ENCODE results near the gene TNMD. TPM values are rescaled to one million over a fixed set of nuclear protein-coding genes. Genes with fewer than 3 reads are reported as not detected.
"Not testable (repeated sequence)": the region's sequence is repeated elsewhere in the genome, so short reads cannot be mapped to it uniquely, and the experiment has no call there.

TNMD gene
- total RNA-seq = not detected

DNA sequence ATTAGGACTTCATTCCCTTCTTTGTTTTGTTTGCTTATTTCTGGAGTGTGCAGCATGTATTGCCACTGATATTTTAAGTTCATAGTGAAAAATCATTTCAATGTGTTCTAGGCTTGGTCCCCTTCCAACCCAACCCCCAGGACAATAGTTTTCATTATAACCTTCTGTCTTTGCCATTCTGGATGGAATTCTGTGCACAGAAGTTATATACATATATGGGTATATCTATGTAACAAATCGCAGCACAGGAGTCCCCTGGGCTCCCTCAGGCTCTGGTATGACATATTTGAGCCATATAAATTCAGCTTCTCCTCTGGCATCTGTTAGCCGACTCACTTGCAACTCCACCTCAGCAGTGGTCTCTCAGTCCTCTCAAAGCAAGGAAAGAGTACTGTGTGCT lies at the start of gene TNMD:
Gene TNMD, plus strand, starts transcription at position 326 of the 400 bp plus-strand sequence. CDS start 83 bp downstream, outside the sequence.
- no peak for ATAC-seq (replicated peaks)
- H3K4me1 Mint-ChIP-seq = no peaks in the 10 kb centered on the region
- no peak within 1 kb of the TSS for H3K27ac Mint-ChIP-seq
- H3K9me3 Mint-ChIP-seq = no peaks in the 10 kb centered on the region
- H3K36me3 Mint-ChIP-seq (ENCODE audit: low read depth) = no peaks in the 10 kb centered on the region
- H3K27me3 Mint-ChIP-seq = peaks cover 26% of the 10 kb centered on the region
- no peak within 1 kb of the TSS for H3K4me3 Mint-ChIP-seq

GRCh38 chrX:100565534-100565933 lies 19.2 kb upstream of the TNMD start:
- ATAC-seq (replicated peaks); H3K36me3 Mint-ChIP-seq (ENCODE audit: low read depth); H3K9me3 Mint-ChIP-seq; H3K27me3 Mint-ChIP-seq; H3K27ac Mint-ChIP-seq; H3K4me3 Mint-ChIP-seq; H3K4me1 Mint-ChIP-seq: not testable (repeated sequence)

DNA sequence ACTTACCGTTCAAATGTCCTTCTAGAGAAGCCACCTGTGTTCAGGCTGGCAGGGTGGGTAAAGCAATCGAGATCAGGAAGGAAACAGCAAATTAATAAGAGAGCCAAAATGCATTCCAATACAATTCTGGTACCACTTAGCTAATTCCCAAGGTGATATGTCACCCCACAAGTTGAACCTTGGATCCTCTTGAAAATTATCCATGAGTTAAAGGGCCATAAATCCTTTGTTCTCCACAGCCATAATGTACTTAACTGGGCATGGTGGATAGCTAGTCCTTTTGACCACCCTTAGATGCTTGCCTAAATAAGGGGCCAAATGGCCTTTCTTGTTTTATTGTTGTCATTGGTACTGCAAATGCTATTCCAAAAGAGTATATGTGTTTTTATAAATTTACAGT lies 2.0 kb downstream of the TNMD start:
- Mint-ChIP-seq H3K36me3 (ENCODE audit: low read depth) (no peaks in the 10 kb centered on the region), H3K4me3 (no peak overlapping the region), H3K27me3 (peaks cover 23% of the 10 kb centered on the region), H3K4me1 (no peaks in the 10 kb centered on the region), H3K9me3 (no peaks in the 10 kb centered on the region), H3K27ac (no peak overlapping the region)
- ATAC-seq (replicated peaks) = no peak

DNA sequence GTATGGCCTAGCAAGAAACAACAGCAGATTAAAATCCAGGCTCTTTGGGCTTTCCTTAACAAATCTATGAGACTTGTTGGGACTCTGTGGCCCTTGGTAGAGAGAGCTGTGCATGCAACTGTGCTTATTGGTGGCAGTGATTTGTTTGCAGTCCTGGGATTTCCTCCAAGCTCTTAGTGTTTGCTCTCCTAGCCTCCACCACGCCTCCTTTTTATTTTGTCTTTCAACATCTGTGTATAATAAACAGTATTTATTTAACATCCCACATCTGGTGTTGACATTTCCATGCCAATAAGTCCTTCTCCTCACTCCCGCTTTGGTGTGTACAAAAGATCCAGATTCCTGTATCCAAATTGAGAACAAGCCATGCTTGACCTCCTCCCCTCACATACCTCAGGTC lies 3.1 kb downstream of the TNMD start:
- peaks cover 17% of the 10 kb centered on the region for H3K27me3 Mint-ChIP-seq

DNA sequence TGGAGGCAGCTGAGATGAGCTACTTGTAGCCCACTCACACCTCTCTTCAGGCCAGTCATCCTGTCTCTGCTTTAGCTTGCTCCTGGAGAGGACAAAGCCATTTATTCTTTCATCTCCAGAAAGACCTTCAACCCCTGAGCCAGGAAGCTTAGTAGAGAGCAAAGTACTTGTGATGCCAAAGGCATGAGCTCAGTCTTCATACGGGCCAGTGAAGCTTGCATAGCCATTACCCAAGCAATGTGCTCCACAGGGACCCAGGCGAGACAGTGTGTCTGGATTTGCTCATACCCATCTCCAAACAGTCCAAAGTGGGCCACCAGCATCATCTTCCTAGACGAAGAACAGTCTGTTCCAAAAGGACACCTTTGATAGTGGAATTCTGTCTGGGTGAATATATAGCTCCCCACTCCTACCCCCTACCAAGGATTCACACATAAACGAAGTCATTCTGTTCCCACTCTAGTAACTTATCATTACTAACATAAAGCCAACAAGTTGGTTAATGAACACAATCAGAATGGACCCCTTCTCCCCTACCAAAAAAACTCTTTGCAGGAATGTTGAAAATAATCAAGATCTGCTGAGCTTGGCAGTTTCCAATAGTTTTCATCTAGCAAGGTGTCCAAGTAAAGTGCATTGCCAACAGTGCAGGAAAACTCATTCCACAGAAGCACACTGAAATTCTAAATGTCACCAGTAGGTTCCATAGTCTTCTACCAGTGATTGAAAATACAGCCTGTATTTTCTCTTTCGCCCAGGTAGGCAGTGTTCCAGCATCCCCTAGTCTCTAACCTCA lies 6.7 kb downstream of the TNMD start:
- no peak overlapping the region for H3K27ac Mint-ChIP-seq
- no peak overlapping the region for H3K4me3 Mint-ChIP-seq

More for the DNA sequence above, 3.1 kb downstream of the TNMD start:
- no peaks in the 10 kb centered on the region for H3K9me3 Mint-ChIP-seq
- no peak overlapping the region for H3K4me3 Mint-ChIP-seq
- no peaks in the 10 kb centered on the region for H3K36me3 Mint-ChIP-seq (ENCODE audit: low read depth)
- H3K4me1 Mint-ChIP-seq = no peaks in the 10 kb centered on the region
- no peak overlapping the region for H3K27ac Mint-ChIP-seq
- ATAC-seq (replicated peaks) = no peak

GRCh38 chrX:100593126-100593525 lies 8.4 kb downstream of the TNMD start:
- H3K9me3 Mint-ChIP-seq = no peaks in the 10 kb centered on the region
- no peak for ATAC-seq (replicated peaks)
- H3K27me3 Mint-ChIP-seq = peaks cover under 1% of the 10 kb centered on the region
- no peaks in the 10 kb centered on the region for H3K4me1 Mint-ChIP-seq
- no peaks in the 10 kb centered on the region for H3K36me3 Mint-ChIP-seq (ENCODE audit: low read depth)
- no peak overlapping the region for H3K27ac Mint-ChIP-seq
- H3K4me3 Mint-ChIP-seq = no peak overlapping the region

More for the DNA sequence above, 6.7 kb downstream of the TNMD start:
- no peak for ATAC-seq (replicated peaks)
- Mint-ChIP-seq H3K9me3 (no peaks in the 10 kb centered on the region), H3K36me3 (ENCODE audit: low read depth) (no peaks in the 10 kb centered on the region), H3K4me1 (no peaks in the 10 kb centered on the region), H3K27me3 (peaks cover 4% of the 10 kb centered on the region)

DNA sequence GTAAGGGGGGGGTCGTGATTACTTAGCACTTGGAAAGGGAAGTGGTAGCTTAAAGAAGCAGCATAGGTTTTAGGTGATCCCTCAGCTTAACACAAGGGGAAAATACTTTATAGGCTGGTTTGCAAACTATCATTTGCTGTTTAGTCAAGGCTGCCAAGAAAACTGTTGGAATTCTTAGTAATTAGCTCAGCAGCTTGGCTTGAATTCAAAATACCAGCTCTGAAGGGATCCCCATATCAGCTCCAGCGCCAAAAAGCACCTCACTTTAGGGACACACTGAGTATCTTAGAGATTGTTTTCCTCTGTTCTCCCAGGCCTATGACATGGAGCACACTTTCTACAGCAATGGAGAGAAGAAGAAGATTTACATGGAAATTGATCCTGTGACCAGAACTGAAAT lies 8.8 kb downstream of the TNMD start:
- Mint-ChIP-seq H3K4me1 (no peaks in the 10 kb centered on the region), H3K36me3 (ENCODE audit: low read depth) (no peaks in the 10 kb centered on the region), H3K4me3 (no peak overlapping the region), H3K27ac (no peak overlapping the region), H3K9me3 (no peaks in the 10 kb centered on the region), H3K27me3 (no peaks in the 10 kb centered on the region)
- ATAC-seq (replicated peaks) = no peak

GRCh38 chrX:100596601-100597000 lies 11.9 kb downstream of the TNMD start:
- no peak overlapping the region for H3K4me3 Mint-ChIP-seq

DNA sequence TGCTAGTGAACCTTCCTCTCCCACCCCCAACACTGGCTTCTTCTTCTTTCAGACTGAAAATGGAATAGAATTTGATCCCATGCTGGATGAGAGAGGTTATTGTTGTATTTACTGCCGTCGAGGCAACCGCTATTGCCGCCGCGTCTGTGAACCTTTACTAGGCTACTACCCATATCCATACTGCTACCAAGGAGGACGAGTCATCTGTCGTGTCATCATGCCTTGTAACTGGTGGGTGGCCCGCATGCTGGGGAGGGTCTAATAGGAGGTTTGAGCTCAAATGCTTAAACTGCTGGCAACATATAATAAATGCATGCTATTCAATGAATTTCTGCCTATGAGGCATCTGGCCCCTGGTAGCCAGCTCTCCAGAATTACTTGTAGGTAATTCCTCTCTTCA lies 14.7 kb downstream of the TNMD start:
- Mint-ChIP-seq H3K36me3 (ENCODE audit: low read depth) (no peaks in the 10 kb centered on the region), H3K4me3 (no peak overlapping the region), H3K4me1 (no peaks in the 10 kb centered on the region), H3K9me3 (no peaks in the 10 kb centered on the region), H3K27me3 (no peaks in the 10 kb centered on the region), H3K27ac (no peak overlapping the region)
- ATAC-seq (replicated peaks) = no peak

More at GRCh38 chrX:100596601-100597000, 11.9 kb downstream of the TNMD start:
- ATAC-seq (replicated peaks) = no peak
- Mint-ChIP-seq H3K36me3 (ENCODE audit: low read depth) (no peaks in the 10 kb centered on the region), H3K9me3 (no peaks in the 10 kb centered on the region), H3K27me3 (no peaks in the 10 kb centered on the region), H3K27ac (no peak overlapping the region), H3K4me1 (no peaks in the 10 kb centered on the region)

GRCh38 chrX:100600340-100600739 lies 15.6 kb downstream of the TNMD start:
- no peaks in the 10 kb centered on the region for H3K4me1 Mint-ChIP-seq
- H3K27me3 Mint-ChIP-seq = no peaks in the 10 kb centered on the region
- H3K27ac Mint-ChIP-seq = no peak overlapping the region
- H3K9me3 Mint-ChIP-seq = no peaks in the 10 kb centered on the region
- H3K4me3 Mint-ChIP-seq = no peak overlapping the region
- no peaks in the 10 kb centered on the region for H3K36me3 Mint-ChIP-seq (ENCODE audit: low read depth)
- no peak for ATAC-seq (replicated peaks)

- Mint-ChIP-seq H3K27ac (no peak overlapping the region), H3K36me3 (ENCODE audit: low read depth) (no peaks in the 10 kb centered on the region), H3K9me3 (no peaks in the 10 kb centered on the region), H3K4me3 (no peak overlapping the region), H3K4me1 (no peaks in the 10 kb centered on the region), H3K27me3 (no peaks in the 10 kb centered on the region)
- peak; percentile 46 for ATAC-seq (replicated peaks)
These were observed 16.0 kb downstream of the TNMD start for GRCh38 chrX:100600758-100601157.

DNA sequence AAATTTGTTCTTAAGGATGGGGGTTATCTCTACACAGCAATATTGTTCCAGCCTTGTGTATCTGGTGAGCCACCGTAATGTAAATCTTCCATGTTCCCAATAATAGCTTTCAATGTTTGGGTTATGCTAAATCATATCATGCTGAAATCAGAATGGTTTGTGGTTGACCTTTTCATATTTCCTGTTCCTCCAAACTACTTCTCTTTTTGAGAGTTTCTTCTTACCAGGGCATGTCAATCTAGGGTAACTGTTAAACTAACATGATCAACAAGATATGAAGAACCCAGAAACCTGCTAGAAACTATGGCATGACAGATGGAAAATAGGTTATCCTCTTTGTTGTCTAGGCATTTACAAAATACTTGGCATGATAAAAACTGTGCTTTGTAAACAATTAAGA lies 22.0 kb downstream of the TNMD start:
- Mint-ChIP-seq H3K27me3 (no peaks in the 10 kb centered on the region), H3K36me3 (ENCODE audit: low read depth) (no peaks in the 10 kb centered on the region), H3K9me3 (no peaks in the 10 kb centered on the region), H3K27ac (no peak overlapping the region), H3K4me3 (no peak overlapping the region), H3K4me1 (no peaks in the 10 kb centered on the region)
- peak; percentile 21 for ATAC-seq (replicated peaks)

GRCh38 chrX:100609591-100609990 lies 24.9 kb downstream of the TNMD start:
- H3K27ac Mint-ChIP-seq = no peak overlapping the region
- no peaks in the 10 kb centered on the region for H3K4me1 Mint-ChIP-seq
- no peak for ATAC-seq (replicated peaks)
- no peak overlapping the region for H3K4me3 Mint-ChIP-seq
- no peaks in the 10 kb centered on the region for H3K9me3 Mint-ChIP-seq
- H3K36me3 Mint-ChIP-seq (ENCODE audit: low read depth) = no peaks in the 10 kb centered on the region
- H3K27me3 Mint-ChIP-seq = peaks cover 9% of the 10 kb centered on the region

DNA sequence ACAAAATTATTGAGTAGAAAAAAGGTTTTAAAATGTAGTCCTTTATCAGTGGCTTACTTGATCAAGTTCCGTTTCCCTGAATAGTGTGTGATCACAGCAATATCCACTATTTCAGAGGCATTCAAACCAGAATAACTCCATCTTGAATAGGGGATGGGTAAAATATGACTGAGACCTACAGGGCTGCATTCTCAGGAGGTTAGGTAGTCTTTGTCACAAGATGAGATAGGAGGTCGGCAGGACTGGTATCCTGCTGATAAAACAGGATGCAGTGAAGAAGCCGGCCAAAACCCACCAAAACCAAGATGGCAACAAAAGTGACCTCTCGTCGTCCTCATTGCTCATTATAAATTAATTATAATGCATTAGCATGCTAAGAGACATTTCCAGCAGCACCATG lies 27.2 kb downstream of the TNMD start:
- no peak overlapping the region for H3K4me3 Mint-ChIP-seq
- no peaks in the 10 kb centered on the region for H3K9me3 Mint-ChIP-seq
- H3K4me1 Mint-ChIP-seq = no peaks in the 10 kb centered on the region

DNA sequence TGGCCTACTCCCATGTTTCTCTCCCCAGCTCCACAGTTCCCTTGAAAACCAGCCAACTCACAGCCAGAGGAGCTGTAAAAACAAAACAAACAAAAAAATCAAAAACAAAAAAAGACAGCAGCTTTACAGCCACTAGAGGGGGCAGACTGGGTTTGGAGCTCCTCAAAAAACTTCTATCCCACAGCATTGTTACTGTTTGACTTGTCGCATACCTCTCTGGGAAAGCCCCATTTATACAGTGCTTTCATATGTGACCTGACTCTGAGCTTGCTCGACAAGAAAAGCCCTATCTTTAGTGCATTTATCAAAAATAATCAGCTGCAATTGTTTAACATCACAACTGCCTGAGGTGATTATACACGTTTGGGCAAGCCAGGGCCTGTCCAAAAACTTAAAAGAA lies 30.3 kb downstream of the TNMD start:
- ATAC-seq (replicated peaks) = peak; percentile 85
- H3K27ac Mint-ChIP-seq = no peak overlapping the region
- peaks cover 12% of the 10 kb centered on the region for H3K27me3 Mint-ChIP-seq
- H3K9me3 Mint-ChIP-seq = no peaks in the 10 kb centered on the region
- H3K36me3 Mint-ChIP-seq (ENCODE audit: low read depth) = no peaks in the 10 kb centered on the region
- no peaks in the 10 kb centered on the region for H3K4me1 Mint-ChIP-seq
- H3K4me3 Mint-ChIP-seq = no peak overlapping the region

More for the DNA sequence above, 27.2 kb downstream of the TNMD start:
- peaks cover 9% of the 10 kb centered on the region for H3K27me3 Mint-ChIP-seq
- no peak overlapping the region for H3K27ac Mint-ChIP-seq
- H3K36me3 Mint-ChIP-seq (ENCODE audit: low read depth) = no peaks in the 10 kb centered on the region
- ATAC-seq (replicated peaks) = no peak

Measured in activated T-helper 17 cell treated with anti-CD3 and anti-CD28 coated beads, Interleukin-2, amount 50 U/mL, for 72 hours (primary cell).